CD1c-positive myeloid dendritic cell (primary cell): ENCODE results near the gene KRT7.
A peak's percentile ranks its signal among the peaks of the same experiment; 100 is the strongest.
"Not testable (repeated sequence)": the region's sequence is repeated elsewhere in the genome, so short reads cannot be mapped to it uniquely, and the experiment has no call there.

Experiments
- DNase-seq: peaks from one replicate; pipeline ENCODE4 v3.0.0-alpha.2; 2016; ENCODE audit errors: extremely low spot score

KRT7 gene

GRCh38 chr12:52243856-52244614 lies 11.0 kb downstream of the KRT7 start:
- peak; percentile 82 for DNase-seq

- DNase-seq, result no peak
Observed at GRCh38 chr12:52244615-52244994, 11.6 kb downstream of the KRT7 start.

GRCh38 chr12:52245259-52245961 lies 12.4 kb downstream of the KRT7 start:
- DNase-seq, result no peak

GRCh38 chr12:52245962-52246569 lies 13.0 kb downstream of the KRT7 start:
- DNase-seq, result no peak

- DNase-seq, result no peak
Observed at GRCh38 chr12:52246720-52247621, 13.9 kb downstream of the KRT7 start.

GRCh38 chr12:52247622-52248540 lies 14.8 kb downstream of the KRT7 start:
- no peak for DNase-seq

GRCh38 chr12:52248541-52249461 lies 15.8 kb downstream of the KRT7 start:
- no peak for DNase-seq

- no peak for DNase-seq
Observed at GRCh38 chr12:52249511-52250047, 16.5 kb downstream of the KRT7 start.

- no peak for DNase-seq
Observed at GRCh38 chr12:52250048-52250990, 17.3 kb downstream of the KRT7 start.

GRCh38 chr12:52251367-52252051 lies 18.5 kb downstream of the KRT7 start:
- no peak for DNase-seq

GRCh38 chr12:52252175-52252615 lies 19.2 kb downstream of the KRT7 start:
- not testable (repeated sequence) for DNase-seq

- DNase-seq, result no peak
Observed at GRCh38 chr12:52252728-52253343, 19.8 kb downstream of the KRT7 start.

- no peak for DNase-seq
Observed at GRCh38 chr12:52253391-52254179, 20.5 kb downstream of the KRT7 start.

- no peak for DNase-seq
Observed at GRCh38 chr12:52254180-52254964, 21.3 kb downstream of the KRT7 start.

GRCh38 chr12:52254965-52255751 lies 22.1 kb downstream of the KRT7 start:
- no peak for DNase-seq
